Activated CD4-positive, alpha-beta T cell treated with anti-CD3 and anti-CD28 coated beads, Interleukin-2, amount 50 U/mL, for 1 hour (primary cell): ENCODE data around the gene UBA5.

Source experiments
- DNase-seq: peaks from one replicate; pipeline ENCODE4 v3.0.0-alpha.2; 2020

Gene UBA5

GRCh38 chr3:132654721-132655120 lies 5.4 kb upstream of the UBA5 start:
- DNase-seq = no peak

- no peak for DNase-seq
Measured at GRCh38 chr3:132655471-132655870, 4.7 kb upstream of the UBA5 start.

- DNase-seq = no peak
Measured at GRCh38 chr3:132657869-132658747, 2.0 kb upstream of the UBA5 start.

- no peak for DNase-seq
Measured at GRCh38 chr3:132659000-132659364, 1.1 kb upstream of the UBA5 start.

- peak; percentile 21 for DNase-seq
Measured at GRCh38 chr3:132659365-132660051, 621 bp upstream of the UBA5 start, which contains the start of gene ACAD11. ACAD11 (minus strand) TSS chr3:132659809; CDS start chr3:132659751, 58 bp downstream.

GRCh38 chr3:132660811-132661070 lies 612 bp downstream of the UBA5 start:
- no peak for DNase-seq

- DNase-seq = no peak
Measured at GRCh38 chr3:132661101-132661500, 972 bp downstream of the UBA5 start.

- no peak for DNase-seq
Measured at GRCh38 chr3:132662212-132662611, 2.1 kb downstream of the UBA5 start.

- DNase-seq = no peak
Measured at GRCh38 chr3:132665230-132665745, 5.2 kb downstream of the UBA5 start.

- DNase-seq = no peak
Measured at GRCh38 chr3:132669256-132669777, 9.2 kb downstream of the UBA5 start.

GRCh38 chr3:132675408-132675807 lies 15.3 kb downstream of the UBA5 start:
- no peak for DNase-seq

- no peak for DNase-seq
Measured at GRCh38 chr3:132679911-132680310, 19.8 kb downstream of the UBA5 start.

GRCh38 chr3:132681421-132681820 lies 21.3 kb downstream of the UBA5 start:
- DNase-seq = no peak

- DNase-seq = no peak
Measured at GRCh38 chr3:132682201-132682600, 22.1 kb downstream of the UBA5 start.

GRCh38 chr3:132690040-132690439 lies 29.9 kb downstream of the UBA5 start:
- no peak for DNase-seq

GRCh38 chr3:132694991-132695390 lies 34.9 kb downstream of the UBA5 start:
- DNase-seq = no peak

- DNase-seq = no peak
Measured at GRCh38 chr3:132695422-132695821, 35.3 kb downstream of the UBA5 start.

GRCh38 chr3:132703733-132704132 lies 43.6 kb downstream of the UBA5 start:
- no peak for DNase-seq

GRCh38 chr3:132709761-132710160 lies 49.6 kb downstream of the UBA5 start:
- no peak for DNase-seq

- DNase-seq = no peak
Measured at GRCh38 chr3:132710311-132710710, 50.2 kb downstream of the UBA5 start.

GRCh38 chr3:132713977-132714727 lies 54.0 kb downstream of the UBA5 start:
- DNase-seq = no peak

- no peak for DNase-seq
Measured at GRCh38 chr3:132716372-132716771, 56.2 kb downstream of the UBA5 start.

- DNase-seq = no peak
Measured at GRCh38 chr3:132720228-132720627, 60.1 kb downstream of the UBA5 start.
